Smooth muscle cell (in vitro differentiated cells): Measurements from ENCODE around the gene ABLIM2. TPM values are rescaled to one million over a fixed set of nuclear protein-coding genes. Genes with fewer than 3 reads are reported as not detected.

Experiments
- DNase-seq: peaks from one replicate; lab custom pipeline; 2025; ENCODE audit not compliant: unreplicated experiment; lab: John Stamatoyannopoulos, UW
- H2AFZ ChIP-seq: fragments of 200-600 bp; sonication (generic); 2 replicates; pipeline ENCODE4 v1.6.0; 2016; ENCODE audit warnings: antibody characterized with exemption, low read depth, mild to moderate bottlenecking
- H3F3A ChIP-seq: fragments of 200-600 bp; sonication (generic); 2 replicates; pipeline ENCODE4 v1.6.0; 2017; ENCODE audit warnings: antibody characterized with exemption, low read depth
- H3K27ac ChIP-seq: fragments of 200-600 bp; sonication (generic); 2 replicates; pipeline ENCODE4 v1.5.1; 2016; ENCODE audit warnings: low read depth, mild to moderate bottlenecking
- H3K27me3 ChIP-seq: fragments of 200-600 bp; sonication (generic); 2 replicates; pipeline ENCODE4 v1.6.1; 2016; ENCODE audit warnings: low read depth, mild to moderate bottlenecking
- H3K36me3 ChIP-seq: fragments of 200-600 bp; sonication (generic); 2 replicates; pipeline ENCODE4 v1.5.1; 2016; ENCODE audit warnings: low read depth
- H3K4me1 ChIP-seq: fragments of 200-600 bp; sonication (generic); 2 replicates; pipeline ENCODE4 v1.5.1; 2016; ENCODE audit warnings: low read depth
- H3K4me2 ChIP-seq: fragments of 200-600 bp; sonication (generic); 2 replicates; pipeline ENCODE4 v1.6.0; 2016; ENCODE audit warnings: mild to moderate bottlenecking
- H3K4me3 ChIP-seq: fragments of 200-600 bp; sonication (generic); 2 replicates; pipeline ENCODE4 v1.5.1; 2016; ENCODE audit warnings: mild to moderate bottlenecking
- H3K79me2 ChIP-seq: fragments of 200-600 bp; sonication (generic); 2 replicates; pipeline ENCODE4 v1.6.0; 2016; ENCODE audit warnings: low read depth, mild to moderate bottlenecking
- H3K9ac ChIP-seq: fragments of 200-600 bp; sonication (generic); 2 replicates; pipeline ENCODE4 v1.6.0; 2016; ENCODE audit warnings: low read depth
- H3K9me3 ChIP-seq: fragments of 200-600 bp; sonication (generic); replicated peaks from 2 replicates; pipeline ENCODE4 v1.5.1; 2016; ENCODE audit warnings: low read depth
- H4K20me1 ChIP-seq: fragments of 200-600 bp; sonication (generic); 2 replicates; pipeline ENCODE4 v1.6.0; 2016; ENCODE audit warnings: low read depth
- WGBS: methylation state at CpG from one replicate; pipeline ENCODE4 v1.1.7; 2016; ENCODE audit warnings: low lambda C conversion rate; 5-methylcytosine and 5-hydroxymethylcytosine counted together
- polyA plus RNA-seq: library from polyadenylated mRNA; unstranded; fragments of >200 nt; fragmentation: Nextera tagmentation; extraction: Ambion mirVana; gene quantifications from 2 replicates; pipeline ENCODE4 v1.2.1, GENCODE V29; 2016
- total RNA-seq: library from RNA; depleted of rRNA; stranded (reverse); fragments of >200 nt; gene quantifications from 2 replicates; pipeline ENCODE4 v1.2.3, GENCODE V29; 2014
- TF ChIP-seq, protein P1 (sequence below): fragments of 200-600 bp; sonication (generic); IDR thresholded peaks from 2 replicates; pipeline ENCODE4 v1.5.1; 2017; ENCODE audit warnings: borderline replicate concordance, mild to moderate bottlenecking, antibody characterized with exemption; ENCODE audit not compliant: insufficient read depth, poor library complexity, severe bottlenecking

The ABLIM2 gene
- total and polyA plus RNA-seq, 2 experiments from 2014 or later = 0.08 TPM; not detected in 1

DNA sequence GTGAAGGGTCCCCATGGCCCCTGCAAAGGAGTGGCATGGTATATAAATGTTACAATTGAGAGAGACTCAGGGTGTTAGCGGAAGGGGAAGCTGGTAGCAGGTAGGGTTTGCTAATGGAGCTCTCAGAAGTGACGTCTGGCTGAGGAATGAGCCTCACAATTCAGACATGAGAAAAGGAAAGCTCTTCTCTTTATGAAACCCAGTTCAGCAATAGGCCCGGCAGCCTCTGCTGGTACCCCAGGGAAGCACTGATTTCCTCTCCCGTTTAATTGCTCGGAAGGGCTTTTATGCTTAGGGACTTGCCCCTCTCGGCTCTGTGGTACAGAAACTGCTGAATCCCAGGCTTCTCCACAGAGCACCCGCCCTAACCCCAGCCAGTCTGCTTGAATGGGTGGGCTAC is 199.5 kb downstream of the ABLIM2 start:
- H3K27ac ChIP-seq = no peak overlapping the region
- H4K20me1 ChIP-seq = no peaks in the 10 kb centered on the region
- no peaks in the 10 kb centered on the region for H3K27me3 ChIP-seq
- no peaks in the 10 kb centered on the region for H3K9me3 ChIP-seq
- peaks cover 6% of the 10 kb centered on the region for H3K4me1 ChIP-seq
- H3K9ac ChIP-seq = no peak overlapping the region
- H3K36me3 ChIP-seq = no peaks in the 10 kb centered on the region
- H3K4me2 ChIP-seq = no peak overlapping the region
- H2AFZ ChIP-seq = no peak overlapping the region
- H3F3A ChIP-seq = peaks cover 5% of the 10 kb centered on the region
- DNase-seq = no peak
- H3K4me3 ChIP-seq = no peak overlapping the region
- 87% methylated on average over 7 of the region's 7 CpGs for WGBS
- TF ChIP-seq, protein P1, sequence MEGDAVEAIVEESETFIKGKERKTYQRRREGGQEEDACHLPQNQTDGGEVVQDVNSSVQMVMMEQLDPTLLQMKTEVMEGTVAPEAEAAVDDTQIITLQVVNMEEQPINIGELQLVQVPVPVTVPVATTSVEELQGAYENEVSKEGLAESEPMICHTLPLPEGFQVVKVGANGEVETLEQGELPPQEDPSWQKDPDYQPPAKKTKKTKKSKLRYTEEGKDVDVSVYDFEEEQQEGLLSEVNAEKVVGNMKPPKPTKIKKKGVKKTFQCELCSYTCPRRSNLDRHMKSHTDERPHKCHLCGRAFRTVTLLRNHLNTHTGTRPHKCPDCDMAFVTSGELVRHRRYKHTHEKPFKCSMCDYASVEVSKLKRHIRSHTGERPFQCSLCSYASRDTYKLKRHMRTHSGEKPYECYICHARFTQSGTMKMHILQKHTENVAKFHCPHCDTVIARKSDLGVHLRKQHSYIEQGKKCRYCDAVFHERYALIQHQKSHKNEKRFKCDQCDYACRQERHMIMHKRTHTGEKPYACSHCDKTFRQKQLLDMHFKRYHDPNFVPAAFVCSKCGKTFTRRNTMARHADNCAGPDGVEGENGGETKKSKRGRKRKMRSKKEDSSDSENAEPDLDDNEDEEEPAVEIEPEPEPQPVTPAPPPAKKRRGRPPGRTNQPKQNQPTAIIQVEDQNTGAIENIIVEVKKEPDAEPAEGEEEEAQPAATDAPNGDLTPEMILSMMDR = no peak
- no peaks in the 10 kb centered on the region for H3K79me2 ChIP-seq

DNA sequence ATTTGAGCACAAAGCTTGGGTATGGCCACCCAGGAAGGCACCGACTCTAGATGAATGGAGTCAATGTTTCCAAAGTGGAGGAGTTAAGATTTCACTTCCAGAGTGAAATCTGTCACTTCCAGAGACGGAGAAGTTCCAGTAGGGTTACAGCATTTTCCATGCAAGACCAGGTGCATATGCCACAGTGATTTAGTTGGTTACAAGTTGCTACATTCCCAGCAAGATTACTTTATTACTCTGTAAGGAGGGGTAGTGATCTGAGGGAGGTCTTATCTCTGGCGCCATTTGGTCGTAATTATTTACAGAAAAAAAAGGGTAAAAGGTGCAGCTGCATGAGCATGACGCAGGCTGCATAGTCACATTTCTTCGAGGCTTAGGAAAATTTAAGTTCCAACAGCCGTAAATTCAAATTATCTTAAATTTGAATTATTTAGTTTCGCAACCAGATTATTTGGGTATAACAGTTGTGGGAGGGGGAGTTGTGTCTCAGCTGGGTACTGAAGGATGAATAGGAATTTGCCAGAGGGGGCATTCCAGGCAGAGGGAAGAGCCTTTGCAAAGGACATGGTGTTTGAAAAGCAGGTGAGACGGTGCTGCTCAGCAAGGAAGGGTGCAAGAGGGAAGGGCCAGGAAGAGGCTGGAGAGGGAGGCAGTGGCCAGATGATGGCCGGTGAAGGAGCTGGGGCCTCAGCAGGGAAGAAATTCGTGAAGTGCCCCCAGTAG is 201.5 kb downstream of the ABLIM2 start:
- Histone ChIP-seq H3F3A (peaks cover 5% of the 10 kb centered on the region), H3K4me2 (no peak overlapping the region), H3K9ac (no peak overlapping the region), H4K20me1 (no peaks in the 10 kb centered on the region), H3K9me3 (no peaks in the 10 kb centered on the region), H3K36me3 (no peaks in the 10 kb centered on the region), H3K4me3 (no peak overlapping the region), H3K27ac (no peak overlapping the region), H2AFZ (no peak overlapping the region), H3K79me2 (no peaks in the 10 kb centered on the region), H3K27me3 (no peaks in the 10 kb centered on the region), H3K4me1 (peaks cover 6% of the 10 kb centered on the region)
- no peak for DNase-seq
- 74% methylated on average over 11 of the region's 11 CpGs for WGBS
- TF ChIP-seq, protein P1 = no peak

DNA sequence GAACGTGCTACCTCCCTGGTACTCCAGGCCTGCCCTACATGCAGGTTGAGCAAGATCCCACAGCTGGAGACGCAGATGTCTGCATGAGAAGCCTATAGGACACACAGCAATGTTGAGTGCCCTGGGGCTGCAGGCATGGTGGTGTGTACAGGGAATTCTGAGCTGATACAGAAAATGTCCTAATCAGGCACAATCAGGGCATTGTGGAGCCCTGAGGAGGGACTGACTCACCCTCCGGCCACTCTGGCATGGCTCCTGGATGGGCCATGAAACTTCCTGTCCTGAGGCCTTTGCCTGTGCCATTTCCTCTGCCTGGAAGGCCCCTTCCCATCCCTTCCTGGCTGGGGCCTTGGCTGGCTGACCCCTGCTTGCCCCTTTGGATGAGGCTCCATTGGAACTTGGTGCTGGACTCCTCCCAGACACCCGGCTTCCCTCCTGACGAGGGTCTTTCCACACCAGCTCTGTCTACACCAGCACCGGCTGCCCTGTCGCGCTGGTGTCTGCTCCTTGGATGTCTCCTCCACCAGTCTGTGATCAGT is 202.3 kb downstream of the ABLIM2 start:
- WGBS = 78% methylated on average over 8 of the region's 8 CpGs
- Histone ChIP-seq H3F3A (peaks cover 2% of the 10 kb centered on the region), H3K36me3 (no peaks in the 10 kb centered on the region), H3K9ac (no peak overlapping the region), H2AFZ (no peak overlapping the region), H3K79me2 (no peaks in the 10 kb centered on the region), H3K4me2 (no peak overlapping the region), H3K4me3 (no peak overlapping the region), H3K27me3 (no peaks in the 10 kb centered on the region), H4K20me1 (no peaks in the 10 kb centered on the region), H3K4me1 (peaks cover 3% of the 10 kb centered on the region), H3K27ac (no peak overlapping the region), H3K9me3 (no peaks in the 10 kb centered on the region)
- TF ChIP-seq, protein P1 = no peak
- no peak for DNase-seq

DNA sequence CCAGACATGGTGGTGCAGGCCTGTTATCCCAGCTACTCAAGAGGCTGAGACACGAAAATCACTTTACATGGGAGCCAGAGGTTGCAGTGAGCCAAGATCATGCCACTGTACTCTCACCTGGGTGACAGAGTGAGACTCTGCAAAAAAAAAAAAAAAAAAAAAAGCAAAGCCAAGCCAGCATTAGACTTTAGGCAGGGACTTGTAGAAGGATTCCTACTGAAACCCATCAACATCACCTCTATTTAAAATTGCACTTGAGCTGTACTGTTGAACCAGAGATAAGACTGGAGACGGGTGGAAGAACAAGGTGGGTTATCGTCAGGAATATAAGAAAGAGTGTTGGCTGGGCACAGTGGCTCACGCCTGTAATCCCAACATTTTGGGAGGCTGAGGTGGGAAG is 203.2 kb downstream of the ABLIM2 start:
- Histone ChIP-seq H2AFZ (no peak overlapping the region), H3K4me2 (no peak overlapping the region), H3K4me3 (no peak overlapping the region), H3K27me3 (no peaks in the 10 kb centered on the region), H3K36me3 (no peaks in the 10 kb centered on the region), H3K9ac (no peak overlapping the region), H3K9me3 (no peaks in the 10 kb centered on the region), H3K4me1 (no peaks in the 10 kb centered on the region), H3K79me2 (no peaks in the 10 kb centered on the region), H3F3A (no peaks in the 10 kb centered on the region), H4K20me1 (no peaks in the 10 kb centered on the region), H3K27ac (no peak overlapping the region)
- 64% methylated on average over 4 of the region's 4 CpGs for WGBS
- DNase-seq = no peak
- TF ChIP-seq, protein P1 = no peak
